ENCODE measurements around the gene KRTAP2-4.

The KRTAP2-4 gene

GRCh38 chr17:41082626-41083025 lies 16.9 kb upstream of the KRTAP2-4 start:
- H3K18ac ChIP-seq (ENCODE audit: low read depth in 1 of 2, low read length in 2 of 2) = no peak overlapping the region
- no peak overlapping the region for H3K4ac ChIP-seq (ENCODE audit: low read depth in 1 of 2, low read length in 2 of 2)
- H3K4me3 ChIP-seq (ENCODE audit: insufficient read depth in 1 of 2, low read depth in 1 of 2, low read length in 2 of 2) = no peak overlapping the region
- no peak for DNase-seq
- no peak overlapping the region for H2AK5ac ChIP-seq (ENCODE audit: low read length, severe bottlenecking)
- H3K9ac ChIP-seq (ENCODE audit: low read length) = no peak overlapping the region
- H2BK5ac ChIP-seq (ENCODE audit: low read depth, low read length, poor library complexity, severe bottlenecking) = no peak overlapping the region
- no peaks in the 10 kb centered on the region for H3K36me3 ChIP-seq (ENCODE audit: control insufficient read depth in 1 of 2, insufficient read depth in 2 of 2, low read depth in 1 of 2, low read length in 2 of 2)
- no peaks in the 10 kb centered on the region for H3K9me3 ChIP-seq (ENCODE audit: control insufficient read depth, low read length)
- no peak overlapping the region for H4K8ac ChIP-seq (ENCODE audit: low read length)
- H3K27ac ChIP-seq (ENCODE audit: low read length, poor library complexity, severe bottlenecking) = peak overlapping the region; percentile 76
- H3K4me1 ChIP-seq (ENCODE audit: control insufficient read depth, insufficient read depth, low read depth, low read length) = peaks cover 4% of the 10 kb centered on the region
- no peak overlapping the region for H2BK15ac ChIP-seq (ENCODE audit: low read depth, poor library complexity, severe bottlenecking)
- no peak overlapping the region for H3K14ac ChIP-seq (ENCODE audit: low read length in 2 of 2)
- no peaks in the 10 kb centered on the region for H3K79me1 ChIP-seq (replicated peaks; ENCODE audit: low read length, poor library complexity, severe bottlenecking)
- H3K23ac ChIP-seq (ENCODE audit: low read length in 2 of 2) = no peak overlapping the region
- no peak overlapping the region for H4K91ac ChIP-seq (ENCODE audit: low read length)
- H3K4me2 ChIP-seq (ENCODE audit: low read length, poor library complexity, severe bottlenecking) = no peak overlapping the region
- H3K27me3 ChIP-seq (ENCODE audit: control insufficient read depth in 1 of 2, insufficient read depth in 1 of 2, low read length in 2 of 2) = no peaks in the 10 kb centered on the region
- no peak overlapping the region for H2AFZ ChIP-seq (ENCODE audit: low read depth, low read length)
- H2BK12ac ChIP-seq (ENCODE audit: low read length in 2 of 2) = no peak overlapping the region
- no peak overlapping the region for H2BK120ac ChIP-seq (ENCODE audit: low read depth, low read length)
- 52% methylated on average over 2 of the region's 4 CpGs for WGBS

GRCh38 chr17:41076788-41077187 lies 11.1 kb upstream of the KRTAP2-4 start:
- Histone ChIP-seq H3K9ac (ENCODE audit: low read length) (no peak overlapping the region), H3K9me3 (ENCODE audit: control insufficient read depth, low read length) (no peaks in the 10 kb centered on the region), H3K4ac (ENCODE audit: low read depth in 1 of 2, low read length in 2 of 2) (no peak overlapping the region), H3K14ac (ENCODE audit: low read length in 2 of 2) (no peak overlapping the region), H2AK5ac (ENCODE audit: low read length, severe bottlenecking) (no peak overlapping the region), H2BK12ac (ENCODE audit: low read length in 2 of 2) (no peak overlapping the region), H3K4me3 (ENCODE audit: insufficient read depth in 1 of 2, low read depth in 1 of 2, low read length in 2 of 2) (no peak overlapping the region), H2AFZ (ENCODE audit: low read depth, low read length) (no peak overlapping the region), H4K8ac (ENCODE audit: low read length) (no peak overlapping the region), H3K27me3 (ENCODE audit: control insufficient read depth in 1 of 2, insufficient read depth in 1 of 2, low read length in 2 of 2) (no peaks in the 10 kb centered on the region), H3K27ac (ENCODE audit: low read length, poor library complexity, severe bottlenecking) (no peak overlapping the region), H2BK120ac (ENCODE audit: low read depth, low read length) (no peak overlapping the region), H3K18ac (ENCODE audit: low read depth in 1 of 2, low read length in 2 of 2) (no peak overlapping the region), H3K79me1 (replicated peaks; ENCODE audit: low read length, poor library complexity, severe bottlenecking) (no peaks in the 10 kb centered on the region), H3K4me2 (ENCODE audit: low read length, poor library complexity, severe bottlenecking) (no peak overlapping the region), H2BK15ac (ENCODE audit: low read depth, poor library complexity, severe bottlenecking) (no peak overlapping the region), H3K36me3 (ENCODE audit: control insufficient read depth in 1 of 2, insufficient read depth in 2 of 2, low read depth in 1 of 2, low read length in 2 of 2) (no peaks in the 10 kb centered on the region), H3K4me1 (ENCODE audit: control insufficient read depth, insufficient read depth, low read depth, low read length) (peaks cover 3% of the 10 kb centered on the region), H2BK5ac (ENCODE audit: low read depth, low read length, poor library complexity, severe bottlenecking) (no peak overlapping the region), H3K23ac (ENCODE audit: low read length in 2 of 2) (no peak overlapping the region), H4K91ac (ENCODE audit: low read length) (no peak overlapping the region)
- DNase-seq = no peak

GRCh38 chr17:41073676-41074075 lies 8.0 kb upstream of the KRTAP2-4 start:
- no peaks in the 10 kb centered on the region for H3K27me3 ChIP-seq (ENCODE audit: control insufficient read depth in 1 of 2, insufficient read depth in 1 of 2, low read length in 2 of 2)
- H3K23ac ChIP-seq (ENCODE audit: low read length in 2 of 2) = no peak overlapping the region
- no peak overlapping the region for H3K4me2 ChIP-seq (ENCODE audit: low read length, poor library complexity, severe bottlenecking)
- 86% methylated on average over 2 of the region's 2 CpGs for WGBS
- no peak overlapping the region for H2BK5ac ChIP-seq (ENCODE audit: low read depth, low read length, poor library complexity, severe bottlenecking)
- no peaks in the 10 kb centered on the region for H3K9me3 ChIP-seq (ENCODE audit: control insufficient read depth, low read length)
- H4K91ac ChIP-seq (ENCODE audit: low read length) = no peak overlapping the region
- H3K14ac ChIP-seq (ENCODE audit: low read length in 2 of 2) = no peak overlapping the region
- no peaks in the 10 kb centered on the region for H3K36me3 ChIP-seq (ENCODE audit: control insufficient read depth in 1 of 2, insufficient read depth in 2 of 2, low read depth in 1 of 2, low read length in 2 of 2)
- H3K27ac ChIP-seq (ENCODE audit: low read length, poor library complexity, severe bottlenecking) = no peak overlapping the region
- no peak overlapping the region for H2BK15ac ChIP-seq (ENCODE audit: low read depth, poor library complexity, severe bottlenecking)
- H2AFZ ChIP-seq (ENCODE audit: low read depth, low read length) = no peak overlapping the region
- no peak overlapping the region for H3K4me3 ChIP-seq (ENCODE audit: insufficient read depth in 1 of 2, low read depth in 1 of 2, low read length in 2 of 2)
- H4K8ac ChIP-seq (ENCODE audit: low read length) = no peak overlapping the region
- no peak overlapping the region for H2AK5ac ChIP-seq (ENCODE audit: low read length, severe bottlenecking)
- no peak overlapping the region for H2BK12ac ChIP-seq (ENCODE audit: low read length in 2 of 2)
- DNase-seq = no peak
- H2BK120ac ChIP-seq (ENCODE audit: low read depth, low read length) = no peak overlapping the region
- H3K18ac ChIP-seq (ENCODE audit: low read depth in 1 of 2, low read length in 2 of 2) = no peak overlapping the region
- no peak overlapping the region for H3K4ac ChIP-seq (ENCODE audit: low read depth in 1 of 2, low read length in 2 of 2)
- H3K79me1 ChIP-seq (replicated peaks; ENCODE audit: low read length, poor library complexity, severe bottlenecking) = no peaks in the 10 kb centered on the region
- H3K9ac ChIP-seq (ENCODE audit: low read length) = no peak overlapping the region
- peaks cover 3% of the 10 kb centered on the region for H3K4me1 ChIP-seq (ENCODE audit: control insufficient read depth, insufficient read depth, low read depth, low read length)

- H3K23ac ChIP-seq (ENCODE audit: low read length in 2 of 2) = no peak overlapping the region
- H3K27ac ChIP-seq (ENCODE audit: low read length, poor library complexity, severe bottlenecking) = no peak overlapping the region
- no peak overlapping the region for H3K4me2 ChIP-seq (ENCODE audit: low read length, poor library complexity, severe bottlenecking)
- H3K79me1 ChIP-seq (replicated peaks; ENCODE audit: low read length, poor library complexity, severe bottlenecking) = no peaks in the 10 kb centered on the region
- H3K18ac ChIP-seq (ENCODE audit: low read depth in 1 of 2, low read length in 2 of 2) = no peak overlapping the region
- no peak overlapping the region for H3K4me3 ChIP-seq (ENCODE audit: insufficient read depth in 1 of 2, low read depth in 1 of 2, low read length in 2 of 2)
- H2BK15ac ChIP-seq (ENCODE audit: low read depth, poor library complexity, severe bottlenecking) = no peak overlapping the region
- no peak overlapping the region for H3K9ac ChIP-seq (ENCODE audit: low read length)
- H3K9me3 ChIP-seq (ENCODE audit: control insufficient read depth, low read length) = no peaks in the 10 kb centered on the region
- no peaks in the 10 kb centered on the region for H3K27me3 ChIP-seq (ENCODE audit: control insufficient read depth in 1 of 2, insufficient read depth in 1 of 2, low read length in 2 of 2)
- H3K36me3 ChIP-seq (ENCODE audit: control insufficient read depth in 1 of 2, insufficient read depth in 2 of 2, low read depth in 1 of 2, low read length in 2 of 2) = no peaks in the 10 kb centered on the region
- H2AK5ac ChIP-seq (ENCODE audit: low read length, severe bottlenecking) = no peak overlapping the region
- no peak overlapping the region for H2BK5ac ChIP-seq (ENCODE audit: low read depth, low read length, poor library complexity, severe bottlenecking)
- H2BK120ac ChIP-seq (ENCODE audit: low read depth, low read length) = no peak overlapping the region
- 99% methylated on average over 5 of the region's 5 CpGs for WGBS
- DNase-seq = no peak
- no peak overlapping the region for H3K4ac ChIP-seq (ENCODE audit: low read depth in 1 of 2, low read length in 2 of 2)
- H2BK12ac ChIP-seq (ENCODE audit: low read length in 2 of 2) = no peak overlapping the region
- peaks cover 3% of the 10 kb centered on the region for H3K4me1 ChIP-seq (ENCODE audit: control insufficient read depth, insufficient read depth, low read depth, low read length)
- peak overlapping the region in 1 of 2 experiments; percentile 73 for H3K14ac ChIP-seq (ENCODE audit: low read length in 2 of 2)
- no peak overlapping the region for H4K8ac ChIP-seq (ENCODE audit: low read length)
- no peak overlapping the region for H4K91ac ChIP-seq (ENCODE audit: low read length)
- no peak overlapping the region for H2AFZ ChIP-seq (ENCODE audit: low read depth, low read length)
Observed at GRCh38 chr17:41071606-41072360, 6.1 kb upstream of the KRTAP2-4 start.
